Activated CD4-positive, alpha-beta T cell treated with anti-CD3 and anti-CD28 coated beads, Interleukin-2, Interleukin-4, amounts not matched to agents 100 ng/mL and 50 ng/mL, durations not matched to agents 16 hours and 8 hours (primary cell): ENCODE data around the gene SON.
"Not testable (repeated sequence)": the region's sequence is repeated elsewhere in the genome, so short reads cannot be mapped to it uniquely, and the experiment has no call there.

Experiments used
- DNase-seq: peaks from one replicate; pipeline ENCODE4 v3.0.0-alpha.2; 2020; ENCODE audit warnings: low spot score

Gene SON

GRCh38 chr21:33542640-33543504 is at the start of gene SON:
TSS of gene SON (plus strand) at chr21:33543038. CDS start at chr21:33543093, 55 bp downstream.
- DNase-seq: peak; percentile 99

- DNase-seq: no peak
Measured at GRCh38 chr21:33493756-33494155, 49.1 kb upstream of the SON start.

- no peak for DNase-seq
Measured at GRCh38 chr21:33495743-33496142, 47.1 kb upstream of the SON start.

GRCh38 chr21:33496345-33496744 is 46.5 kb upstream of the SON start:
- DNase-seq: no peak

GRCh38 chr21:33505833-33506232 is 37.0 kb upstream of the SON start:
- DNase-seq: no peak

GRCh38 chr21:33507003-33507402 is 35.8 kb upstream of the SON start:
- DNase-seq: not testable (repeated sequence)

- no peak for DNase-seq
Measured at GRCh38 chr21:33510826-33511225, 32.0 kb upstream of the SON start.

GRCh38 chr21:33511639-33512038 is 31.2 kb upstream of the SON start:
- DNase-seq: no peak

GRCh38 chr21:33512481-33512880 is 30.4 kb upstream of the SON start:
- DNase-seq: no peak

GRCh38 chr21:33514229-33514628 is 28.6 kb upstream of the SON start:
- peak; percentile 2 for DNase-seq

- DNase-seq: no peak
Measured at GRCh38 chr21:33518899-33519298, 23.9 kb upstream of the SON start.

- DNase-seq: no peak
Measured at GRCh38 chr21:33522297-33522952, 20.4 kb upstream of the SON start.

GRCh38 chr21:33522953-33523349 is 19.9 kb upstream of the SON start:
- no peak for DNase-seq

- no peak for DNase-seq
Measured at GRCh38 chr21:33531007-33531406, 11.8 kb upstream of the SON start.

- DNase-seq: no peak
Measured at GRCh38 chr21:33537212-33537611, 5.6 kb upstream of the SON start.

- DNase-seq: no peak
Measured at GRCh38 chr21:33539616-33540015, 3.2 kb upstream of the SON start.

GRCh38 chr21:33540711-33541104 is 2.1 kb upstream of the SON start:
- DNase-seq: no peak

GRCh38 chr21:33541105-33541711 is 1.6 kb upstream of the SON start:
- DNase-seq: peak; percentile 33

- peak; percentile 88 for DNase-seq
Measured at GRCh38 chr21:33541756-33542639, 840 bp upstream of the SON start, which contains the start of gene GART. TSS of gene GART (minus strand) at chr21:33542117. CDS start at chr21:33539315, 2,802 bp downstream.

- DNase-seq: peak; percentile 70
Measured at GRCh38 chr21:33543505-33544129, 779 bp downstream of the SON start.

- DNase-seq: no peak
Measured at GRCh38 chr21:33544451-33545195, 1.8 kb downstream of the SON start.
